Endothelial cell of umbilical vein (primary cell): Measurements from ENCODE around the gene ANKRD39. TPM values are rescaled to one million over a fixed set of nuclear protein-coding genes. Genes with fewer than 3 reads are reported as not detected.

Experiments
- BruUV-seq: library from RNA; stranded (reverse); fragments of 400-500 nt; replicated peaks from 2 replicates; lab custom pipeline; 2021; lab: Mats Ljungman, UMichigan
- CTCF ChIA-PET: fragments of 300-600, 350-600 bp; sonication (Branson Sonifier 250); formaldehyde crosslinking; loops from one replicate; lab custom pipeline; 2021; ENCODE audit warnings: antibody characterized with exemption, inconsistent platforms; lab: Charles Lee
- POLR2A ChIA-PET: fragments of 300-600, 350-600 bp; sonication (Branson Sonifier 250); formaldehyde crosslinking; loops from one replicate; lab custom pipeline; 2021; ENCODE audit warnings: antibody characterized with exemption, inconsistent platforms; lab: Charles Lee
- DNase-seq: peaks from one replicate; pipeline ENCODE4 v3.0.0-alpha.2; 2011; ENCODE audit warnings: low read depth, low spot score
- FAIRE-seq: peaks from 2 replicates; lab custom pipeline; 2011; peaks lifted over from hg19 to GRCh38; lab: Jason Lieb, UNC
- H2AFZ ChIP-seq: 2 replicates; pipeline ENCODE4 v1.6.0; 2012; ENCODE audit warnings: low read depth, low read length, control low read depth, inconsistent platforms
- H3K27ac ChIP-seq: 2 replicates; pipeline ENCODE4 v1.5.1; 2011; ENCODE audit warnings: low read depth, mild to moderate bottlenecking, control low read depth, low read length, moderate library complexity; ENCODE audit not compliant: insufficient read depth
- H3K27me3 ChIP-seq, 2 experiments: 2 replicates each; pipeline versions ENCODE4 v1.6.0 to v1.6.1; 2011; ENCODE audit warnings: low read length in 2 of 2, mixed read lengths in 1 of 2; ENCODE audit not compliant: control insufficient read depth in 2 of 2, insufficient read depth in 2 of 2
- H3K36me3 ChIP-seq, 2 experiments: 2 replicates in 1 of 2; 3 replicates in 1 of 2; pipeline ENCODE4 v1.5.1; 2011; ENCODE audit warnings: low read length in 2 of 2, mild to moderate bottlenecking in 1 of 2, moderate library complexity in 1 of 2; ENCODE audit not compliant: control insufficient read depth in 2 of 2, insufficient read depth in 2 of 2; ENCODE audit errors: extremely low read depth in 1 of 2
- H3K4me1 ChIP-seq: 3 replicates; pipeline ENCODE4 v1.5.1; 2011; ENCODE audit warnings: mild to moderate bottlenecking, low read length; ENCODE audit not compliant: control insufficient read depth, insufficient read depth; ENCODE audit errors: extremely low read depth
- H3K4me2 ChIP-seq: 2 replicates; pipeline ENCODE4 v1.6.1; 2011; ENCODE audit warnings: low read length, control low read depth, mixed read lengths; ENCODE audit not compliant: insufficient read depth
- H3K4me3 ChIP-seq, 3 experiments: fragments of 200-600 bp in 1 of 3; sonication (generic), shearing (Covaris generic) in 1 of 3; replicated peaks in 1 of 3; 2 replicates each; pipeline ENCODE4 v1.5.1; 2011 to 2016; ENCODE audit warnings: control low read depth in 3 of 3, low read length in 3 of 3, mild to moderate bottlenecking in 2 of 3, inconsistent platforms in 1 of 3, low read depth in 1 of 3, moderate library complexity in 1 of 3; ENCODE audit not compliant: insufficient read depth in 1 of 3
- H3K79me2 ChIP-seq: 2 replicates; pipeline ENCODE4 v1.6.0; 2012; ENCODE audit warnings: low read length, inconsistent platforms; ENCODE audit not compliant: control insufficient read depth, insufficient read depth
- H3K9ac ChIP-seq: replicated peaks from 2 replicates; pipeline ENCODE3; 2011; ENCODE audit warnings: low read length, control low read depth; ENCODE audit not compliant: insufficient read depth; ENCODE audit errors: extremely low read depth
- H3K9me1 ChIP-seq: replicated peaks from 3 replicates; pipeline ENCODE4 v1.6.0; 2011; ENCODE audit warnings: mild to moderate bottlenecking, low read length; ENCODE audit not compliant: control insufficient read depth, insufficient read depth; ENCODE audit errors: extremely low read depth
- H3K9me3 ChIP-seq: replicated peaks from 2 replicates; pipeline ENCODE4 v1.5.1; 2012; ENCODE audit warnings: low read length, inconsistent platforms; ENCODE audit not compliant: control insufficient read depth, insufficient read depth
- H4K20me1 ChIP-seq: replicated peaks from 2 replicates; pipeline ENCODE3; 2011; ENCODE audit warnings: mild to moderate bottlenecking, low read length; ENCODE audit not compliant: control insufficient read depth, insufficient read depth; ENCODE audit errors: extremely low read depth
- CTCF ChIP-seq, 2 donors: IDR thresholded peaks; 1 replicate in 1 of 2; 2 replicates in 1 of 2; pipeline ENCODE4 v1.5.1; 2011; ENCODE audit warnings: low read length in 2 of 2, mild to moderate bottlenecking in 2 of 2, moderate library complexity in 2 of 2, control low read depth in 1 of 2, inconsistent platforms in 1 of 2, low read depth in 1 of 2; ENCODE audit not compliant: insufficient read depth in 1 of 2; ENCODE audit errors: extremely low read depth in 1 of 2
- EZH2 ChIP-seq: IDR thresholded peaks from 2 replicates; pipeline ENCODE4 v1.6.1; 2012; ENCODE audit warnings: borderline replicate concordance, low read depth, mild to moderate bottlenecking, moderate library complexity, low read length, inconsistent platforms; ENCODE audit not compliant: severe bottlenecking
- FOS ChIP-seq: IDR thresholded peaks from 2 replicates; pipeline ENCODE4 v1.6.1; 2011; ENCODE audit warnings: mild to moderate bottlenecking, low read length, moderate library complexity, borderline replicate concordance; ENCODE audit not compliant: insufficient read depth
- GATA2 ChIP-seq: IDR thresholded peaks from 2 replicates; pipeline ENCODE4 v1.7.0; 2011; ENCODE audit warnings: low read depth, mild to moderate bottlenecking, moderate library complexity, mixed read lengths, low read length; ENCODE audit not compliant: insufficient read length, insufficient read depth
- JUN ChIP-seq: IDR thresholded peaks from 2 replicates; pipeline ENCODE4 v1.6.1; 2011; ENCODE audit warnings: borderline replicate concordance, low read depth; ENCODE audit not compliant: insufficient read length, insufficient read depth
- MYC ChIP-seq: IDR thresholded peaks from one replicate; pipeline ENCODE4 v1.6.1; 2011; ENCODE audit warnings: mild to moderate bottlenecking, low read depth, low read length
- POLR2A ChIP-seq: IDR thresholded peaks from 2 replicates; pipeline ENCODE4 v1.6.1; 2012; ENCODE audit warnings: low read depth, mild to moderate bottlenecking, control low read depth, low read length
- POLR2AphosphoS5 ChIP-seq: IDR thresholded peaks from 2 replicates; pipeline ENCODE4 v1.6.1; 2012; ENCODE audit warnings: low read depth, mild to moderate bottlenecking, control low read depth, low read length, moderate library complexity; ENCODE audit not compliant: insufficient read depth
- dilution Hi-C: fragments of 300-500 bp; cut with MboI; formaldehyde crosslinking; loops from one replicate; pipeline ENCODE4 v1.15.0; 2019; ENCODE audit warnings: low sequenced_read_pairs; ENCODE audit not compliant: extremely low pct_ligation_motif_present
- intact Hi-C: fragments of 100-400 bp; cut with micrococcal nuclease; formaldehyde crosslinking; loops from one replicate; pipeline ENCODE4 v1.10.0; 2022
- polyA plus RNA-seq, 4 experiments: library from polyadenylated mRNA; depleted of rRNA in 3 of 4; stranded (reverse) in 3 of 4; unstranded in 1 of 4; fragments of >200 nt; gene quantifications; 2 replicates each; pipeline versions ENCODE4 v1.2.1 to v1.2.3, GENCODE V29; 2011 to 2012; ENCODE audit warnings: missing spikeins in 1 of 4
- total RNA-seq: library from RNA; stranded (reverse); gene quantifications from 2 replicates; pipeline ENCODE4 v1.2.3, GENCODE V29; 2021
- TF ChIP-seq, protein P1 (sequence below): IDR thresholded peaks from 2 replicates; pipeline ENCODE4 v1.6.1; 2011; ENCODE audit not compliant: insufficient read depth, insufficient read length

Gene ANKRD39
- total and polyA plus RNA-seq, 2 donors (not counting 3 experiments of a cell fraction or from before 2014, with no cell fraction given), result 14.7 to 17.9 TPM

GRCh38 chr2:96866586-96866985 lies 8.8 kb upstream of the ANKRD39 start:
- H3K27ac ChIP-seq, result no peak overlapping the region
- no peak overlapping the region for H2AFZ ChIP-seq
- peak overlapping the region; percentile 36 for H3K4me2 ChIP-seq
- FAIRE-seq (peak; percentile 79), DNase-seq (peak; percentile 45)
- dilution Hi-C loops, result no loop called here
- H3K4me1 ChIP-seq, result peaks cover 30% of the 10 kb centered on the region
- no peaks in the 10 kb centered on the region for H4K20me1 ChIP-seq
- intact Hi-C loops, result no loop called here
- POLR2A ChIA-PET, result interaction anchor here (0.6 kb wide), 1 partner anchor 8 kb away, joined by 12 read pairs; no protein-coding TSS in a partner anchor
- peaks cover 10 to 16% of the 10 kb centered on the region in 2 experiments for H3K27me3 ChIP-seq
- H3K9me1 ChIP-seq, result no peaks in the 10 kb centered on the region
- H3K9ac ChIP-seq, result no peak overlapping the region
- no peaks in the 10 kb centered on the region for H3K79me2 ChIP-seq
- no TSS peak for BruUV-seq
- H3K36me3 ChIP-seq, result peaks cover 4 to 34% of the 10 kb centered on the region in 2 experiments
- CTCF ChIA-PET, result interaction anchor here (1.4 to 6.5 kb wide), 2 partner anchors 8 to 50 kb away, joined by 5 to 81 read pairs; partner anchors contain the start of genes ANKRD39 and CNNM3
- no peak overlapping the region for H3K4me3 ChIP-seq
- H3K9me3 ChIP-seq, result no peaks in the 10 kb centered on the region
- TF ChIP-seq, protein P1, sequence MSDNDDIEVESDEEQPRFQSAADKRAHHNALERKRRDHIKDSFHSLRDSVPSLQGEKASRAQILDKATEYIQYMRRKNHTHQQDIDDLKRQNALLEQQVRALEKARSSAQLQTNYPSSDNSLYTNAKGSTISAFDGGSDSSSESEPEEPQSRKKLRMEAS, result no peak
- TF ChIP-seq GATA2, result peak; percentile 48
- TF ChIP-seq POLR2AphosphoS5, result peak; percentile 77

GRCh38 chr2:96866149-96866548 lies 8.3 kb upstream of the ANKRD39 start:
- H3K9me1 ChIP-seq, result no peaks in the 10 kb centered on the region
- POLR2A ChIA-PET, result no interaction called here
- no peaks in the 10 kb centered on the region for H3K9me3 ChIP-seq
- H3K9ac ChIP-seq, result no peak overlapping the region
- CTCF ChIA-PET, result interaction anchor here (6.5 kb wide), 1 partner anchor 7 kb away, joined by 81 read pairs; the partner anchor contains the start of gene ANKRD39
- peaks cover 30% of the 10 kb centered on the region for H3K4me1 ChIP-seq
- no peak overlapping the region for H2AFZ ChIP-seq
- intact Hi-C loops (no loop called here), dilution Hi-C loops (no loop called here)
- peaks cover 8 to 14% of the 10 kb centered on the region in 2 experiments for H3K27me3 ChIP-seq
- no peaks in the 10 kb centered on the region for H4K20me1 ChIP-seq
- H3K36me3 ChIP-seq, result peaks cover 4 to 38% of the 10 kb centered on the region in 2 experiments
- FAIRE-seq (no peak), DNase-seq (no peak)
- TF ChIP-seq MYC, result no peak
- no peak for TF ChIP-seq EZH2
- TF ChIP-seq, protein P1, result no peak
- TF ChIP-seq POLR2AphosphoS5, result no peak
- no peak for TF ChIP-seq GATA2
- TF ChIP-seq JUN, result no peak
- no peak for TF ChIP-seq FOS
- TF ChIP-seq CTCF (IDR thresholded peaks at IDR 0.05; ENCODE audit: extremely low read depth in 1 of 2, insufficient read depth in 1 of 2, low read depth in 1 of 2, low read length in 2 of 2), result no peak
- no peak for TF ChIP-seq POLR2A
- H3K79me2 ChIP-seq, result no peaks in the 10 kb centered on the region
- no peak overlapping the region for H3K27ac ChIP-seq
- no TSS peak for BruUV-seq
- peak overlapping the region; percentile 36 for H3K4me2 ChIP-seq
- H3K4me3 ChIP-seq, result no peak overlapping the region
